Endothelial cell (in vitro differentiated cells): ENCODE results near the gene NOC4L. TPM values are rescaled to one million over a fixed set of nuclear protein-coding genes. Genes with fewer than 3 reads are reported as not detected.

Experiments
- DNase-seq: peaks from one replicate; pipeline ENCODE4 v3.0.0; 2021; ENCODE audit warnings: low spot score
- H3K27ac Mint-ChIP-seq: one replicate; pipeline ENCODE4 v1.8.0; 2021; ENCODE audit warnings: mixed read lengths, inconsistent platforms; ENCODE audit not compliant: unreplicated experiment
- H3K27me3 Mint-ChIP-seq: one replicate; pipeline ENCODE4 v1.8.0; 2021; ENCODE audit warnings: mild to moderate bottlenecking, moderate library complexity, mixed read lengths, inconsistent platforms; ENCODE audit not compliant: unreplicated experiment
- H3K36me3 Mint-ChIP-seq: one replicate; pipeline ENCODE4 v1.8.0; 2021; ENCODE audit warnings: mild to moderate bottlenecking, low read depth, mixed read lengths, inconsistent platforms; ENCODE audit not compliant: unreplicated experiment
- H3K4me1 Mint-ChIP-seq: one replicate; pipeline ENCODE4 v1.8.0; 2021; ENCODE audit warnings: mild to moderate bottlenecking, mixed read lengths, inconsistent platforms; ENCODE audit not compliant: unreplicated experiment
- H3K4me3 Mint-ChIP-seq: one replicate; pipeline ENCODE4 v1.8.0; 2021; ENCODE audit warnings: mild to moderate bottlenecking, mixed read lengths, inconsistent platforms; ENCODE audit not compliant: unreplicated experiment
- H3K9me3 Mint-ChIP-seq: one replicate; pipeline ENCODE4 v1.8.0; 2021; ENCODE audit warnings: mixed read lengths, inconsistent platforms; ENCODE audit not compliant: unreplicated experiment
- total RNA-seq: library from RNA; stranded (reverse); fragmentation: NEBNext Ultra II Directional; extraction: Animal tissue kit (Norgen Biotek cat#: 25700); gene quantifications from one replicate; pipeline ENCODE4 v1.2.1, GENCODE V29; 2021; ENCODE audit not compliant: unreplicated experiment
- TF ChIP-seq, protein P1 (sequence below): fragments of 200-600 bp; sonication (generic); IDR thresholded peaks from one replicate; pipeline ENCODE4 v1.5.0; 2021; ENCODE audit warnings: antibody characterized with exemption; ENCODE audit not compliant: unreplicated experiment

The NOC4L gene
- total RNA-seq, 1 donor from 2014 or later, result 18.2 TPM

- H3K9me3 Mint-ChIP-seq, result no peaks in the 10 kb centered on the region
- H3K27ac Mint-ChIP-seq, result no peak overlapping the region
- no peak for DNase-seq
- H3K4me3 Mint-ChIP-seq, result no peak overlapping the region
- TF ChIP-seq, protein P1, sequence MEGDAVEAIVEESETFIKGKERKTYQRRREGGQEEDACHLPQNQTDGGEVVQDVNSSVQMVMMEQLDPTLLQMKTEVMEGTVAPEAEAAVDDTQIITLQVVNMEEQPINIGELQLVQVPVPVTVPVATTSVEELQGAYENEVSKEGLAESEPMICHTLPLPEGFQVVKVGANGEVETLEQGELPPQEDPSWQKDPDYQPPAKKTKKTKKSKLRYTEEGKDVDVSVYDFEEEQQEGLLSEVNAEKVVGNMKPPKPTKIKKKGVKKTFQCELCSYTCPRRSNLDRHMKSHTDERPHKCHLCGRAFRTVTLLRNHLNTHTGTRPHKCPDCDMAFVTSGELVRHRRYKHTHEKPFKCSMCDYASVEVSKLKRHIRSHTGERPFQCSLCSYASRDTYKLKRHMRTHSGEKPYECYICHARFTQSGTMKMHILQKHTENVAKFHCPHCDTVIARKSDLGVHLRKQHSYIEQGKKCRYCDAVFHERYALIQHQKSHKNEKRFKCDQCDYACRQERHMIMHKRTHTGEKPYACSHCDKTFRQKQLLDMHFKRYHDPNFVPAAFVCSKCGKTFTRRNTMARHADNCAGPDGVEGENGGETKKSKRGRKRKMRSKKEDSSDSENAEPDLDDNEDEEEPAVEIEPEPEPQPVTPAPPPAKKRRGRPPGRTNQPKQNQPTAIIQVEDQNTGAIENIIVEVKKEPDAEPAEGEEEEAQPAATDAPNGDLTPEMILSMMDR, result no peak
- H3K27me3 Mint-ChIP-seq, result peaks cover 19% of the 10 kb centered on the region
- H3K4me1 Mint-ChIP-seq, result no peaks in the 10 kb centered on the region
- H3K36me3 Mint-ChIP-seq, result no peaks in the 10 kb centered on the region
Observed at GRCh38 chr12:132170094-132170636, 25.9 kb downstream of the NOC4L start.

DNA sequence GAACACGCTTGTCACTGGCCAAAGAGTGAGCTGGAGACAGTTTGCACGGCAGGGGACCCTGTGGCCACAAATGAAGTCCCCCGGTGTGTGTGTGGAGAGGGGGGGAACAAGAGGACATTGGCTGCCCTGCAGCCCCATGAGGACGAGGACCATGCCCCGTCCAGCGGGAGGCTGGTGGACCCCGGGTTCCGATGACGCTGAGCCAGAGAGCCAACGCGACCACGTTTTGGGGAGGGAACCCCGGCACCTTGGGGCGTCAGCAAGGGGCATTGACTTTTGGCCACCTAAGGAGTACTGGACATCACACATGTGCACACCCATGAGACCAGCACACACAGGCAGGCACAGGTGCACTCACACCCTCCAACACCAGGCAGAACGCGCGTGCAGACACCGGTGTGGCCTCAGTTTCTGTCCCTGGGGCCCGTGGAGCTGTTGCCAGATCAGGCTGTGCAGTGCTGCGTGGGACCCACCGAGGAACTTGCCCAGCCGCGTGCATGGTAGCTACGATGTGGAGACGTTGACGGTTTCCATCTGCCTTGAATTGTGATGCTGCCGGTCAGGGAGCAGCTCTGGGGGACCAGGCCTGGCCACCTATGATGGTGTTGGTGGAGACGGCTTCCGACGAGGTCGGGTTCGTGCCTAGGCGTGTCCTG lies 26.5 kb downstream of the NOC4L start:
- TF ChIP-seq, protein P1, result no peak
- no peak overlapping the region for H3K4me3 Mint-ChIP-seq
- no peaks in the 10 kb centered on the region for H3K9me3 Mint-ChIP-seq
- H3K27me3 Mint-ChIP-seq, result peaks cover 20% of the 10 kb centered on the region
- H3K27ac Mint-ChIP-seq, result no peak overlapping the region
- H3K4me1 Mint-ChIP-seq, result no peaks in the 10 kb centered on the region
- H3K36me3 Mint-ChIP-seq, result no peaks in the 10 kb centered on the region
- DNase-seq, result no peak

GRCh38 chr12:132171293-132171967 lies 27.2 kb downstream of the NOC4L start:
- no peak overlapping the region for H3K27ac Mint-ChIP-seq
- no peaks in the 10 kb centered on the region for H3K4me1 Mint-ChIP-seq
- no peak for DNase-seq
- H3K4me3 Mint-ChIP-seq, result no peak overlapping the region
- TF ChIP-seq, protein P1, result no peak
- no peaks in the 10 kb centered on the region for H3K9me3 Mint-ChIP-seq
- peaks cover 19% of the 10 kb centered on the region for H3K27me3 Mint-ChIP-seq
- no peaks in the 10 kb centered on the region for H3K36me3 Mint-ChIP-seq

GRCh38 chr12:132171968-132172521 lies 27.8 kb downstream of the NOC4L start:
- no peak overlapping the region for H3K27ac Mint-ChIP-seq
- no peak overlapping the region for H3K4me3 Mint-ChIP-seq
- TF ChIP-seq, protein P1, result no peak
- H3K4me1 Mint-ChIP-seq, result no peaks in the 10 kb centered on the region
- peaks cover 17% of the 10 kb centered on the region for H3K27me3 Mint-ChIP-seq
- no peak for DNase-seq
- no peaks in the 10 kb centered on the region for H3K36me3 Mint-ChIP-seq
- no peaks in the 10 kb centered on the region for H3K9me3 Mint-ChIP-seq

DNA sequence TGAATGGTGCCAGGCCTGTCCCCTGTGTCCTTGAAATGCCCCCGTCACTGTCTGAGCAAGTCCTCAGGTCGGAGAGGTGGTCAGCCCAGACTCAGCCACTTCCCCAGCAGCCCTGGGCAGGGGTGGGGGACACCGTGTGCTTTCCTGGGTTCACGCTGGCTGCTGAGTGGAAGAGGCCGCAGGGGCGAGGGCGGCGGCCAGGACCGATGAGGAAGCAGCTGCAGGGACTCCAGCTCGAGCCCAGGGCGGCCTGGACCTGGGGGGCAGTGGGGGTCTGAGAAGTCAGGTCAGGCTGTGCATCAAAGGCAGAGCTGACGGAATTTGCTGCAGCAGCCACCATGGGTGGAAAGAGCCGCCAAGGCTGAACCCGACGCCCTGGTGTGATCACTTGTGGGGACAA lies 28.4 kb downstream of the NOC4L start:
- Mint-ChIP-seq H3K36me3 (no peaks in the 10 kb centered on the region), H3K4me3 (no peak overlapping the region), H3K4me1 (no peaks in the 10 kb centered on the region), H3K27me3 (peaks cover 17% of the 10 kb centered on the region), H3K27ac (no peak overlapping the region), H3K9me3 (no peaks in the 10 kb centered on the region)
- no peak for DNase-seq
- TF ChIP-seq, protein P1, result no peak
